B cell (primary cell): ENCODE data around the gene BABAM2. TPM values are rescaled to one million over a fixed set of nuclear protein-coding genes. Genes with fewer than 3 reads are reported as not detected.

Experiments
- ATAC-seq: fragments of 200-7000 bp; cut with Tn5 transposase; one replicate; pipeline ENCODE4 v1.10.0; 2021; ENCODE audit warnings: low read depth, mild to moderate bottlenecking, moderate number of reproducible peaks, moderate library complexity
- CTCF ChIA-PET: fragments of 350-600 bp; sonication (Branson Sonifier 250); formaldehyde crosslinking; loops from one replicate; lab custom pipeline; 2021; ENCODE audit warnings: antibody characterized with exemption, inconsistent platforms; lab: Charles Lee
- POLR2A ChIA-PET: fragments of 350-600 bp; sonication (Branson Sonifier 250); formaldehyde crosslinking; loops from one replicate; lab custom pipeline; 2021; ENCODE audit warnings: antibody characterized with exemption; lab: Charles Lee
- DNase-seq: peaks from one replicate; pipeline ENCODE4 v3.0.0; 2013
- H2AFZ ChIP-seq: 2 replicates; pipeline ENCODE4 v1.6.1; 2012; ENCODE audit warnings: mild to moderate bottlenecking, low read depth, low read length; ENCODE audit not compliant: insufficient read depth, poor library complexity, severe bottlenecking
- H3K27ac ChIP-seq, 2 donors: 1 replicate in 1 of 2; 2 replicates in 1 of 2; pipeline ENCODE4 v1.5.1; 2012 to 2013; ENCODE audit warnings: low read length in 2 of 2, mild to moderate bottlenecking in 2 of 2, moderate library complexity in 1 of 2
- H3K27me3 ChIP-seq, 4 experiments: fragments of 200-600 bp in 1 of 4; sonication (generic) in 1 of 4; replicated peaks in 1 of 4; 1 replicate in 2 of 4; 2 replicates in 2 of 4; pipeline versions ENCODE4 v1.6.1 to v1.7.0; 2013 to 2016; ENCODE audit warnings: low read length in 3 of 4, mild to moderate bottlenecking in 2 of 4, mixed read lengths in 1 of 4, moderate library complexity in 1 of 4; ENCODE audit not compliant: insufficient read depth in 4 of 4, control insufficient read depth in 3 of 4; ENCODE audit errors: control extremely low read depth in 1 of 4
- H3K36me3 ChIP-seq, 2 experiments: replicated peaks in 1 of 2; 1 replicate in 1 of 2; 2 replicates in 1 of 2; pipeline versions ENCODE4 v1.6.1 to v1.7.1; 2013; ENCODE audit warnings: low read length in 1 of 2; ENCODE audit not compliant: insufficient read depth in 2 of 2, control insufficient read depth in 1 of 2; ENCODE audit errors: control extremely low read depth in 1 of 2, extremely low read depth in 1 of 2
- H3K4me1 ChIP-seq, 2 donors: fragments of 200-600 bp in 1 of 2; sonication (generic) in 1 of 2; 1 replicate in 1 of 2; 2 replicates in 1 of 2; pipeline versions ENCODE4 v1.5.1 to v1.6.1; 2013 to 2017; ENCODE audit warnings: low read length in 2 of 2; ENCODE audit not compliant: control insufficient read depth in 2 of 2, insufficient read depth in 2 of 2
- H3K4me2 ChIP-seq: replicated peaks from 2 replicates; pipeline ENCODE3; 2012; ENCODE audit warnings: mild to moderate bottlenecking, low read depth, low read length; ENCODE audit not compliant: poor library complexity, severe bottlenecking
- H3K4me3 ChIP-seq, 5 experiments: fragments of 200-600 bp in 1 of 5; sonication (generic) in 1 of 5; 1 replicate in 3 of 5; 2 replicates in 2 of 5; pipeline versions ENCODE4 v1.5.1 to v1.7.0; 2011 to 2016; ENCODE audit warnings: low read length in 4 of 5, mild to moderate bottlenecking in 4 of 5, low read depth in 2 of 5, control low read depth in 1 of 5, moderate library complexity in 1 of 5; ENCODE audit not compliant: insufficient read depth in 1 of 5; ENCODE audit errors: control extremely low read depth in 1 of 5, extremely low read depth in 1 of 5
- H3K79me2 ChIP-seq: fragments of 200-600 bp; sonication (generic); one replicate; pipeline ENCODE4 v1.6.0; 2016; ENCODE audit warnings: low read length; ENCODE audit not compliant: control insufficient read depth, insufficient read depth
- H3K9ac ChIP-seq: fragments of 200-600 bp; sonication (generic); 2 replicates; pipeline ENCODE4 v1.6.1; 2017; ENCODE audit warnings: mild to moderate bottlenecking, low read length, moderate library complexity
- H3K9me3 ChIP-seq, 3 donors: one replicate each; pipeline versions ENCODE4 v1.6.1 to v1.7.1; 2013; ENCODE audit warnings: low read length in 2 of 3; ENCODE audit not compliant: control insufficient read depth in 2 of 3, insufficient read depth in 1 of 3; ENCODE audit errors: control extremely low read depth in 1 of 3
- H4K20me1 ChIP-seq: 2 replicates; pipeline ENCODE4 v1.6.0; 2012; ENCODE audit warnings: mild to moderate bottlenecking, low read length; ENCODE audit not compliant: insufficient read depth, control insufficient read depth, poor library complexity, severe bottlenecking
- H3K27ac Mint-ChIP-seq: one replicate; pipeline ENCODE4 v1.8.0; 2021; ENCODE audit warnings: mixed read lengths
- H3K27me3 Mint-ChIP-seq: one replicate; pipeline ENCODE4 v1.8.0; 2021; ENCODE audit warnings: mixed read lengths
- H3K4me1 Mint-ChIP-seq: one replicate; pipeline ENCODE4 v1.8.0; 2021; ENCODE audit warnings: mixed read lengths
- H3K4me3 Mint-ChIP-seq: one replicate; pipeline ENCODE4 v1.8.0; 2021; ENCODE audit warnings: mixed read lengths
- H3K9me3 Mint-ChIP-seq: one replicate; pipeline ENCODE4 v1.8.0; 2022; ENCODE audit warnings: mixed read lengths; ENCODE audit not compliant: insufficient read depth
- CTCF ChIP-seq: fragments of 200-600 bp; IDR thresholded peaks from one replicate; pipeline ENCODE4 v1.8.0; 2022; ENCODE audit warnings: antibody characterized with exemption, mild to moderate bottlenecking
- EZH2 ChIP-seq: IDR thresholded peaks from 2 replicates; pipeline ENCODE4 v1.6.1; 2012; ENCODE audit warnings: borderline replicate concordance, low read depth, mild to moderate bottlenecking, moderate library complexity, low read length; ENCODE audit not compliant: insufficient read depth, poor library complexity, severe bottlenecking
- WGBS: methylation state at CpG from one replicate; pipeline ENCODE4 v1.1.5; 2013; ENCODE audit warnings: missing lambda C conversion rate; ENCODE audit not compliant: insufficient coverage; 5-methylcytosine and 5-hydroxymethylcytosine counted together
- intact Hi-C: fragments of 100-400 bp; cut with micrococcal nuclease; formaldehyde crosslinking; loops from one replicate; pipeline ENCODE4 v1.10.0; 2022
- polyA plus RNA-seq: library from polyadenylated mRNA; depleted of rRNA; stranded (reverse); fragments of >200 nt; gene quantifications from 2 replicates; pipeline ENCODE4 v1.2.3, GENCODE V29; 2012
- total RNA-seq, 2 donors: library from RNA; stranded (reverse); fragments of 120-200 nt in 1 of 2; gene quantifications; 1 replicate in 1 of 2; 2 replicates in 1 of 2; pipeline versions ENCODE4 v1.2.3 to v1.2.4, GENCODE V29; 2013 to 2022

Gene BABAM2
- total and polyA plus RNA-seq, 2 donors (not counting 1 experiment from before 2014, with no cell fraction given): 22.3 to 69.6 TPM

GRCh38 chr2:28158791-28159190 is 268.3 kb downstream of the BABAM2 start:
- no peak for TF ChIP-seq EZH2
- no peak for TF ChIP-seq CTCF
- ChIA-PET CTCF (no interaction called here), POLR2A (no interaction called here)
- H3K27me3 ChIP-seq: no peaks in the 10 kb centered on the region
- ATAC-seq (no peak), DNase-seq (no peak)
- H3K27ac ChIP-seq: no peak overlapping the region
- H3K27ac Mint-ChIP-seq: no peak overlapping the region
- no peaks in the 10 kb centered on the region for H3K79me2 ChIP-seq
- no peaks in the 10 kb centered on the region for H3K4me1 ChIP-seq
- H3K36me3 ChIP-seq: peaks cover 0 to 5% of the 10 kb centered on the region in 2 experiments
- no peaks in the 10 kb centered on the region for H3K4me1 Mint-ChIP-seq
- H3K9me3 ChIP-seq: peaks cover 0 to 12% (median 3%) of the 10 kb centered on the region in 3 donors
- H3K9me3 Mint-ChIP-seq: peaks cover 5% of the 10 kb centered on the region
- no peaks in the 10 kb centered on the region for H4K20me1 ChIP-seq
- WGBS: no CpG with 5 or more reads among the region's 2 CpGs
- no peak overlapping the region for H3K4me3 ChIP-seq
- no peak overlapping the region for H3K4me2 ChIP-seq
- intact Hi-C loops: no loop called here
- H3K9ac ChIP-seq: no peak overlapping the region
- no peak overlapping the region for H2AFZ ChIP-seq
- no peaks in the 10 kb centered on the region for H3K27me3 Mint-ChIP-seq
- no peak overlapping the region for H3K4me3 Mint-ChIP-seq

GRCh38 chr2:28160986-28161425 is 270.5 kb downstream of the BABAM2 start:
- Mint-ChIP-seq H3K4me3 (no peak overlapping the region), H3K4me1 (no peaks in the 10 kb centered on the region), H3K27ac (no peak overlapping the region), H3K9me3 (peaks cover 1% of the 10 kb centered on the region), H3K27me3 (no peaks in the 10 kb centered on the region)
- ChIA-PET CTCF (no interaction called here), POLR2A (no interaction called here)
- no peak for ATAC-seq
- Histone ChIP-seq H3K9me3 (peaks cover 0 to 1% (median 0%) of the 10 kb centered on the region in 3 donors), H3K4me2 (no peak overlapping the region), H3K36me3 (peaks cover 0 to 5% of the 10 kb centered on the region in 2 experiments), H3K4me3 (no peak overlapping the region), H3K27ac (no peak overlapping the region), H2AFZ (no peak overlapping the region), H3K9ac (no peak overlapping the region), H4K20me1 (no peaks in the 10 kb centered on the region), H3K27me3 (no peaks in the 10 kb centered on the region), H3K79me2 (no peaks in the 10 kb centered on the region), H3K4me1 (no peaks in the 10 kb centered on the region)
- no peak for DNase-seq
- TF ChIP-seq EZH2: no peak
- TF ChIP-seq CTCF: no peak
- intact Hi-C loops: no loop called here
- WGBS: 89% methylated on average over 1 of the region's 3 CpGs
